IMR-90 (cell line): ENCODE measurements around the gene ZFP42. TPM values are rescaled to one million over a fixed set of nuclear protein-coding genes. Genes with fewer than 3 reads are reported as not detected.

Experiments
- ATAC-seq: fragments of 200-7000 bp; cut with Tn5 transposase; 2 replicates; pipeline ENCODE4 v1.9.1; 2020; ENCODE audit warnings: low read depth, mild to moderate bottlenecking, moderate library complexity
- BruUV-seq: library from RNA; stranded (reverse); fragments of 400-500 nt; replicated peaks from 2 replicates; lab custom pipeline; 2021; lab: Mats Ljungman, UMichigan
- CTCF ChIA-PET: fragments of 300-600 bp; formaldehyde crosslinking; extraction: SDS; loops from one replicate; lab custom pipeline; 2021; ENCODE audit warnings: antibody characterized with exemption; lab: Yijun Ruan, JAX
- POLR2A ChIA-PET: fragments of 300-600 bp; sonication (Branson Sonifier 250); formaldehyde crosslinking; loops from one replicate; lab custom pipeline; 2022; ENCODE audit warnings: antibody characterized with exemption; ENCODE audit not compliant: unreplicated experiment; lab: Charles Lee
- DNase-seq: peaks from one replicate; pipeline ENCODE4 v3.0.0; 2013
- H2AFZ ChIP-seq: replicated peaks from 2 replicates; pipeline ENCODE3; 2013; ENCODE audit warnings: low read length, mild to moderate bottlenecking; ENCODE audit not compliant: poor library complexity
- H2AK5ac ChIP-seq: 2 replicates; pipeline ENCODE4 v1.6.1; 2013; ENCODE audit warnings: low read depth, low read length, inconsistent platforms
- H2AK9ac ChIP-seq: replicated peaks from 2 replicates; pipeline ENCODE3; 2013; ENCODE audit warnings: mild to moderate bottlenecking, low read depth, low read length, moderate library complexity; ENCODE audit not compliant: poor library complexity
- H2BK120ac ChIP-seq: 2 replicates; pipeline ENCODE4 v1.6.1; 2013; ENCODE audit warnings: low read depth, low read length, inconsistent platforms
- H2BK15ac ChIP-seq: 3 replicates; pipeline ENCODE4 v1.6.1; 2013; ENCODE audit warnings: low read depth, low read length, inconsistent platforms
- H2BK20ac ChIP-seq: 2 replicates; pipeline ENCODE4 v1.6.1; 2013; ENCODE audit warnings: low read depth, mild to moderate bottlenecking, inconsistent platforms, low read length, moderate library complexity
- H2BK5ac ChIP-seq: 2 replicates; pipeline ENCODE4 v1.6.1; 2013; ENCODE audit warnings: mild to moderate bottlenecking, low read depth, low read length, inconsistent platforms; ENCODE audit not compliant: poor library complexity, severe bottlenecking
- H3K14ac ChIP-seq: replicated peaks from 2 replicates; pipeline ENCODE4 v1.6.1; 2013; ENCODE audit warnings: low read depth, low read length, inconsistent platforms
- H3K18ac ChIP-seq: 2 replicates; pipeline ENCODE4 v1.6.1; 2013; ENCODE audit warnings: low read depth, low read length, control low read depth
- H3K23ac ChIP-seq: 2 replicates; pipeline ENCODE4 v1.6.1; 2013; ENCODE audit warnings: low read depth, low read length, inconsistent platforms
- H3K27ac ChIP-seq: 2 replicates; pipeline ENCODE4 v1.5.1; 2013; ENCODE audit warnings: mild to moderate bottlenecking, control low read depth, low read length; ENCODE audit not compliant: insufficient read depth
- H3K27me3 ChIP-seq: 2 replicates; pipeline ENCODE4 v1.6.1; 2013; ENCODE audit warnings: low read length; ENCODE audit not compliant: control insufficient read depth, insufficient read depth
- H3K36me3 ChIP-seq: 2 replicates; pipeline ENCODE4 v1.6.1; 2013; ENCODE audit warnings: low read length, mixed read lengths; ENCODE audit not compliant: control insufficient read depth, insufficient read depth
- H3K4ac ChIP-seq: 2 replicates; pipeline ENCODE4 v1.6.1; 2013; ENCODE audit warnings: low read depth, low read length, inconsistent platforms
- H3K4me1 ChIP-seq: 2 replicates; pipeline ENCODE4 v1.6.1; 2013; ENCODE audit warnings: low read length, mixed read lengths; ENCODE audit not compliant: control insufficient read depth, insufficient read depth
- H3K4me2 ChIP-seq: 2 replicates; pipeline ENCODE4 v1.6.1; 2013; ENCODE audit warnings: low read depth, mild to moderate bottlenecking, control low read depth, low read length, moderate library complexity
- H3K4me3 ChIP-seq: 2 replicates; pipeline ENCODE4 v1.5.1; 2013; ENCODE audit warnings: low read depth, mild to moderate bottlenecking, control low read depth, low read length, moderate library complexity; ENCODE audit not compliant: insufficient read depth
- H3K56ac ChIP-seq: 2 replicates; pipeline ENCODE4 v1.6.1; 2013; ENCODE audit warnings: low read length, inconsistent platforms; ENCODE audit not compliant: insufficient read depth; ENCODE audit errors: extremely low read depth
- H3K79me1 ChIP-seq, 2 experiments: 2 replicates each; pipeline ENCODE4 v1.6.1; 2013; ENCODE audit warnings: low read length in 2 of 2, inconsistent platforms in 1 of 2, low read depth in 1 of 2
- H3K9ac ChIP-seq: 2 replicates; pipeline ENCODE4 v1.6.1; 2013; ENCODE audit warnings: low read depth, low read length, control low read depth
- H3K9me1 ChIP-seq: 2 replicates; pipeline ENCODE4 v1.6.1; 2013; ENCODE audit warnings: low read length, inconsistent platforms; ENCODE audit not compliant: insufficient read depth
- H3K9me3 ChIP-seq: 2 replicates; pipeline ENCODE4 v1.6.1; 2013; ENCODE audit warnings: low read length; ENCODE audit not compliant: control insufficient read depth, insufficient read depth
- H4K20me1 ChIP-seq: 2 replicates; pipeline ENCODE4 v1.6.1; 2013; ENCODE audit warnings: low read length, inconsistent platforms; ENCODE audit not compliant: insufficient read depth
- H4K5ac ChIP-seq: 2 replicates; pipeline ENCODE4 v1.6.1; 2013; ENCODE audit warnings: mild to moderate bottlenecking, low read depth, low read length, control low read depth
- H4K8ac ChIP-seq, 2 experiments: 2 replicates each; pipeline ENCODE4 v1.6.1; 2013; ENCODE audit warnings: low read depth in 2 of 2, low read length in 2 of 2, control low read depth in 1 of 2, inconsistent platforms in 1 of 2
- H4K91ac ChIP-seq: 2 replicates; pipeline ENCODE4 v1.6.1; 2013; ENCODE audit warnings: low read depth, low read length, inconsistent platforms; ENCODE audit not compliant: insufficient read depth
- BHLHE40 ChIP-seq: fragments of 150-350 bp; IDR thresholded peaks from 2 replicates; pipeline ENCODE4 v1.6.1; 2016; ENCODE audit warnings: mild to moderate bottlenecking, low read depth, low read length
- CEBPB ChIP-seq: IDR thresholded peaks from 2 replicates; pipeline ENCODE4 v1.6.1; 2012; ENCODE audit warnings: low read depth, low read length, improper control_type of control experiment
- CHD1 ChIP-seq: IDR thresholded peaks from 2 replicates; pipeline ENCODE4 v1.6.1; 2012; ENCODE audit warnings: low read depth, low read length, improper control_type of control experiment
- MAFK ChIP-seq: IDR thresholded peaks from 2 replicates; pipeline ENCODE4 v1.6.1; 2012; ENCODE audit warnings: low read depth, low read length, improper control_type of control experiment
- MAZ ChIP-seq: IDR thresholded peaks from 2 replicates; pipeline ENCODE4 v1.6.1; 2012; ENCODE audit warnings: low read depth, mild to moderate bottlenecking, low read length, improper control_type of control experiment, moderate library complexity, borderline replicate concordance
- RAD21 ChIP-seq: IDR thresholded peaks from 2 replicates; pipeline ENCODE4 v1.6.1; 2012; ENCODE audit warnings: low read length, improper control_type of control experiment
- WGBS, 2 experiments: methylation state at CpG; one replicate each; pipeline versions ENCODE4 v1.1.5 to v1.1.7; 2013; ENCODE audit warnings: missing lambda C conversion rate in 2 of 2; ENCODE audit not compliant: insufficient read length in 1 of 2; ENCODE audit errors: extremely low coverage in 2 of 2; 5-methylcytosine and 5-hydroxymethylcytosine counted together
- dilution Hi-C: fragments of 300-500 bp; cut with HindIII; formaldehyde crosslinking; loops from one replicate; pipeline ENCODE4 v1.14.3; 2018; ENCODE audit warnings: low sequenced_read_pairs; ENCODE audit not compliant: unreplicated experiment
- in situ Hi-C: fragments of 300-500 bp; cut with MboI; formaldehyde crosslinking; loops from 3 replicates; pipeline ENCODE4 v1.14.3; 2019; ENCODE audit warnings: low sequenced_read_pairs, inconsistent platforms, mixed read lengths
- intact Hi-C: fragments of 100-400 bp; cut with micrococcal nuclease; formaldehyde crosslinking; loops from 2 replicates; pipeline ENCODE4 v1.10.0; 2022
- polyA plus RNA-seq, 3 experiments: library from polyadenylated mRNA; depleted of rRNA; stranded (reverse); fragments of >200 nt; gene quantifications; 2 replicates each; pipeline ENCODE4 v1.2.3, GENCODE V29; 2012; ENCODE audit warnings: low replicate concordance in 1 of 3
- total RNA-seq: library from RNA; depleted of rRNA; stranded (reverse); fragments of >200 nt; gene quantifications from 2 replicates; pipeline ENCODE4 v1.2.3, GENCODE V29; 2012
- TF ChIP-seq, protein P1 (sequence below): conservative IDR thresholded peaks from 2 replicates; pipeline ENCODE4 v1.5.1; 2012; ENCODE audit warnings: mild to moderate bottlenecking, low read depth, low read length, improper control_type of control experiment
- TF ChIP-seq, protein P2 (sequence below): fragments of 150-350 bp; IDR thresholded peaks from 2 replicates; pipeline ENCODE4 v1.6.1; 2016; ENCODE audit warnings: low read depth, mild to moderate bottlenecking, low read length, moderate library complexity, borderline replicate concordance

The ZFP42 gene
- total and polyA plus RNA-seq, 2 of the 4 experiments (the other 2 are of a cell fraction): not detected

DNA sequence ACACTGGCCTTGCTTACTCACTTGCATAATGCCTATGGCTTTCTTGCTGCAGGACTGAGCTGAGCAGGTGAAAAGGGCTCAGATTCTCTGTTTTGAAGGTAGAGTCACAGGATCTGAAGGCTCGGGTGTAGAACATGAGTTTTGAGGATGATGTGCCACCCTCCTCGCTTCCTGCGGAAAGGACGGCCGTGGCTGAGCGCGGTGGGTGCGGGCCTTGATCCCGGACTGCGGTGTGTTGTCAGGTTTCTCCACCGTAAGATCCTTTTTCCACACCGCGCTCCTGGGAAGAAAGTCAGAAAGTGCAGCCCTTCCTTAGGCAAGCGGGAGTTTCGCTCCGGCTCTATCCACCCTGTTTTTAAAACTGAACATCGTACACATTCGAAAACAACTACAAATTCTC is 36.2 kb downstream of the ZFP42 start:
- H4K91ac ChIP-seq: no peak overlapping the region
- no peak overlapping the region for H2BK20ac ChIP-seq
- H3K4me1 ChIP-seq: no peaks in the 10 kb centered on the region
- in situ Hi-C loops (no loop called here), dilution Hi-C loops (no loop called here), intact Hi-C loops (no loop called here)
- H3K27me3 ChIP-seq: no peaks in the 10 kb centered on the region
- ATAC-seq (no peak), DNase-seq (no peak)
- ChIA-PET CTCF (no interaction called here), POLR2A (no interaction called here)
- TF ChIP-seq, protein P1, sequence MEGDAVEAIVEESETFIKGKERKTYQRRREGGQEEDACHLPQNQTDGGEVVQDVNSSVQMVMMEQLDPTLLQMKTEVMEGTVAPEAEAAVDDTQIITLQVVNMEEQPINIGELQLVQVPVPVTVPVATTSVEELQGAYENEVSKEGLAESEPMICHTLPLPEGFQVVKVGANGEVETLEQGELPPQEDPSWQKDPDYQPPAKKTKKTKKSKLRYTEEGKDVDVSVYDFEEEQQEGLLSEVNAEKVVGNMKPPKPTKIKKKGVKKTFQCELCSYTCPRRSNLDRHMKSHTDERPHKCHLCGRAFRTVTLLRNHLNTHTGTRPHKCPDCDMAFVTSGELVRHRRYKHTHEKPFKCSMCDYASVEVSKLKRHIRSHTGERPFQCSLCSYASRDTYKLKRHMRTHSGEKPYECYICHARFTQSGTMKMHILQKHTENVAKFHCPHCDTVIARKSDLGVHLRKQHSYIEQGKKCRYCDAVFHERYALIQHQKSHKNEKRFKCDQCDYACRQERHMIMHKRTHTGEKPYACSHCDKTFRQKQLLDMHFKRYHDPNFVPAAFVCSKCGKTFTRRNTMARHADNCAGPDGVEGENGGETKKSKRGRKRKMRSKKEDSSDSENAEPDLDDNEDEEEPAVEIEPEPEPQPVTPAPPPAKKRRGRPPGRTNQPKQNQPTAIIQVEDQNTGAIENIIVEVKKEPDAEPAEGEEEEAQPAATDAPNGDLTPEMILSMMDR: no peak
- no peak for TF ChIP-seq CHD1
- TF ChIP-seq, protein P2, sequence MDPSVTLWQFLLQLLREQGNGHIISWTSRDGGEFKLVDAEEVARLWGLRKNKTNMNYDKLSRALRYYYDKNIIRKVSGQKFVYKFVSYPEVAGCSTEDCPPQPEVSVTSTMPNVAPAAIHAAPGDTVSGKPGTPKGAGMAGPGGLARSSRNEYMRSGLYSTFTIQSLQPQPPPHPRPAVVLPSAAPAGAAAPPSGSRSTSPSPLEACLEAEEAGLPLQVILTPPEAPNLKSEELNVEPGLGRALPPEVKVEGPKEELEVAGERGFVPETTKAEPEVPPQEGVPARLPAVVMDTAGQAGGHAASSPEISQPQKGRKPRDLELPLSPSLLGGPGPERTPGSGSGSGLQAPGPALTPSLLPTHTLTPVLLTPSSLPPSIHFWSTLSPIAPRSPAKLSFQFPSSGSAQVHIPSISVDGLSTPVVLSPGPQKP: no peak
- TF ChIP-seq MAZ: no peak
- TF ChIP-seq CEBPB: no peak
- TF ChIP-seq RAD21: no peak
- TF ChIP-seq BHLHE40: no peak
- TF ChIP-seq MAFK: no peak
- no peaks in the 10 kb centered on the region for H4K20me1 ChIP-seq
- H2AK5ac ChIP-seq: no peak overlapping the region
- H3K9me1 ChIP-seq: 0 out of 2 replicates have a peak, but pooled peaks cover 5% of the 10 kb centered on the region
- H3K79me1 ChIP-seq: no peaks in the 10 kb centered on the region
- no peak overlapping the region for H3K23ac ChIP-seq
- no peak overlapping the region for H3K56ac ChIP-seq
- H4K8ac ChIP-seq: no peak overlapping the region
- H3K9ac ChIP-seq: no peak overlapping the region
- no peak overlapping the region for H2BK5ac ChIP-seq
- WGBS, 2 experiments: 87 to 100% methylated on average over 2 to 4 of the region's 18 CpGs
- no peak overlapping the region for H2AK9ac ChIP-seq
- H4K5ac ChIP-seq: no peak overlapping the region
- no peaks in the 10 kb centered on the region for H3K36me3 ChIP-seq
- no peak overlapping the region for H2BK15ac ChIP-seq
- no peak overlapping the region for H3K4ac ChIP-seq
- no peak overlapping the region for H2AFZ ChIP-seq
- no peak overlapping the region for H3K4me3 ChIP-seq
- no peak overlapping the region for H3K4me2 ChIP-seq
- no TSS peak for BruUV-seq
- H3K9me3 ChIP-seq: no peaks in the 10 kb centered on the region
- no peak overlapping the region for H3K27ac ChIP-seq
- H3K14ac ChIP-seq: no peak overlapping the region
- no peak overlapping the region for H3K18ac ChIP-seq
- H2BK120ac ChIP-seq: no peak overlapping the region
